ENCODE measurements around the gene RSPO4.

The RSPO4 gene

DNA sequence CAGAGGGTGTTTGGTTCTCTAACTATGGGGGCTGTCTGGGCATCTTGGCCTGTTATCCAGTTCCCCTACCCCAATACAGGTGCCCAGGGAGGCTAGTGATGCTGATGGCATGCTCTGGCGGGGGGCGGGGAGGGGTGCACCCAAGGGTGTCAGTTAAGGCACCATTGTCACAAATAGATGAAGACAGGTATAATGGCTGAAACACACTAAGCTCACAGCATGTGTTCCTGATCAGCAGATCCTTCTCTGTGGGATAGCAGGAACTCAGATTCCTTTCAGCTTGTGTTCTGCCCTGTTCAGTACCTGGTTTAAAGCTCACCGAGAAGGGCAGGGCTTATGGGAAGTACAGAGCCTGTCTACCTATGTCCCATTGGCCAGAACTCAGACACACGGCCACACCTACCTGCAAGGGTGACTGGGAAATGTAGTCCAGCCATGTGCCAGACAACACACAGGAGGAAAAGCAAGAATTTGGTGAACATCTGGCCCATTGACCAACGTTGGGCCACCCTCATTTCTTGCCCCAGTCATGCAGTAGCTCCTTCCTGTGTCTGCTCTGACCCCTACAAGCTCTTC, 3.4 kb upstream of the RSPO4 start:
- ChIA-PET POLR2A (no interaction called here), CTCF (no interaction called here)
- DNase-seq: peak; percentile 27 to 52 (median 35)
- H3K4me1 ChIP-seq (ENCODE audit: control extremely low read depth in 1 of 4, control insufficient read depth in 4 of 4, insufficient read depth in 4 of 4, low read length in 3 of 4): peaks cover 0 to 9% (median 6%) of the 10 kb centered on the region in 4 experiments
- no peaks in the 10 kb centered on the region for H3K36me3 ChIP-seq (ENCODE audit: control insufficient read depth in 4 of 4, insufficient read depth in 4 of 4, low read length in 3 of 4)
- 50% methylated on average over 5 of the region's 5 CpGs for WGBS (ENCODE audit: insufficient coverage)
- H3K27me3 ChIP-seq (replicated peaks in 2 of 5; ENCODE audit: control insufficient read depth in 4 of 5, insufficient read depth in 5 of 5, low read length in 4 of 5): peaks cover 2 to 37% (median 14%) of the 10 kb centered on the region in 5 experiments
- H3K9me3 ChIP-seq (ENCODE audit: control extremely low read depth in 1 of 5, control insufficient read depth in 4 of 5, insufficient read depth in 2 of 5, low read depth in 1 of 5, low read length in 4 of 5): no peaks in the 10 kb centered on the region
- H3K4me3 ChIP-seq (ENCODE audit: control insufficient read depth in 1 of 7, extremely low read depth in 1 of 7, insufficient read depth in 4 of 7, low read depth in 2 of 7, low read length in 6 of 7): no peak overlapping the region
- no peak overlapping the region for H3K27ac ChIP-seq (ENCODE audit: insufficient read depth in 1 of 2, low read depth in 1 of 2, low read length in 2 of 2, poor library complexity in 1 of 2, severe bottlenecking in 2 of 2)

DNA sequence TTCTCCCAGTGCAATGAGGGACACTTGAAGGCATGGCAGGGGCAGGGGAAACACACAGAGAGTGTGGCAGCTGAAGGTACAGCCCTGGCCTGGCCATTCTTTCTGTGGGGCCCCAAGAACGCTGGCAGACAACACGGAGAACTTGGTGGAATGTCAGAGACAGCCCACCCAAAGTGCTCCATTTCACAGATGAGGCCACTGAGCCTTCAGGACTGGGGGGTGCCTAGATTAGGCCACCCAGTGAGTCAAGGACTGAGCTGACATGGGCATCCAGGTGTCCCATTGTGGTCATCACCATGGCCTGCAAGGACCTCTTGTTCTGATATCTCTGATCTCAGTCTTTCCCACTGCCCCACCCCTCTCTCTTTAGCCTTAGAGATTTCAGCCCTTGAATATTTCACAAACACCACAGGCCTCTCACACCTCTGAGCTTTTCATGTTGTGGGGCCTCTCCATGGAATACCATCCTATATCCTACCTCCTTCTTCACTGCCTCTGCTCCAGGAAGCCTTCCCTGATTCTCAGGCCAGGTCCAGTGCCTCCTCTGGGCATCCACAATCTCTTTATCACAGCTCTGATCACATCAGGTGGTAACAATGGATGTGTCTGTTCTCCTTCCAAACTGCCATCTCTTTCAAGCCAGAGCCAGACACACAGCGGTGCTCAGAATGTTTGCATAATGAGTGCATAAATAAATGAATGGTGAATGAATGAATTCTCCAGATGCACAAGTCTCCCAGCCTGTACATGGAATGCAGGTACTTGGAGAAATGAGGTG, 2.0 kb upstream of the RSPO4 start:
- WGBS (ENCODE audit: insufficient coverage): 97% methylated on average over 3 of the region's 3 CpGs

DNA sequence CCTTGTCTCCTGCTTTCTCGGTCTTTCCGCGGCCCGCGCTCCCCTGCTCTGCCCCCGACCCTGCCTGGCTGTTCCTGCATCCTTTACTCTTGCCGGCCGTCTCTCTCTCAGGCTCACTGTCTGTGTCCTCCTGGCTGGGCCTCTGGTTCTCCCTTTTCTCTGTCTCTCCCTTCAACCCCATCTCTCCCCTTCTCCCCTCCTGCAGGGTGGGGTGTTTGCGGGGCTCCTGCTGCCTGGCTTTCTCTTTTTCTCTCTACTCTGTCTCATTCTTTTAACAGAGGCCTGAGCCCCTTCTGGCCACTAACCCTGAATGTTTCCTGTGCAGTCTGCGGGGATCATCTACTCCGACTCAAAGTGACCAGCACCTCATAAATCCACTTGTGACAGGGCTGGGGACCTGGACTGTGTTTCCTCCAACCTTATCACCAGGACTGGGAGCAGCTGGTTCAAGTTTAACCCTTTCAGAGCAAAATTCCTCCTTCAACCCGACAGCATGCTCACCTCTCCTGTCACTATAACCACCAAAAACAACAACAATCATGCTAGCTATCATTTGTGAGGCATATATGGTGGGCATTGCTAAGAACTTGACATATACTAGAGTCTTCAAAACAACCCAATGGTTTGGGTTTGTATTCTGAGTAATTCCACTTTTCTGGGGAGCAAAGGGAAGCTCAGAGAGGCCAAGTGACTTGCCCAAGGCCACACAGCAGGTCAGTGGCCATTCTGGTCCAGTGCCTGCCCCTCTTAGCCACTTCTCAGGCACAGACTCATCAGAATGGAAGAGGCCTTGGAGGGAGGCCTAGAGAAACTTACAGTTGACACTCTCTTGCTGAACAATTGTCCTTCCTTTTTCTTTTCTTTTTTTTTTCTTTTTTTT, 811 bp upstream of the RSPO4 start:
- H3K4me1 ChIP-seq (ENCODE audit: control extremely low read depth in 1 of 4, control insufficient read depth in 4 of 4, insufficient read depth in 4 of 4, low read length in 3 of 4): peaks cover 0 to 9% (median 6%) of the 10 kb centered on the region in 4 experiments
- CTCF ChIA-PET: no interaction called here
- POLR2A ChIA-PET: no interaction called here
- H3K27me3 ChIP-seq (replicated peaks in 2 of 5; ENCODE audit: control insufficient read depth in 4 of 5, insufficient read depth in 5 of 5, low read length in 4 of 5): peaks cover 2 to 58% (median 25%) of the 10 kb centered on the region in 5 experiments
- no peak for DNase-seq
- no peaks in the 10 kb centered on the region for H3K36me3 ChIP-seq (ENCODE audit: control insufficient read depth in 4 of 4, insufficient read depth in 4 of 4, low read length in 3 of 4)
- WGBS (ENCODE audit: insufficient coverage): 14% methylated on average over 11 of the region's 12 CpGs
- H3K27ac ChIP-seq (ENCODE audit: insufficient read depth in 1 of 2, low read depth in 1 of 2, low read length in 2 of 2, poor library complexity in 1 of 2, severe bottlenecking in 2 of 2): no peak overlapping the region
- no peaks in the 10 kb centered on the region for H3K9me3 ChIP-seq (ENCODE audit: control extremely low read depth in 1 of 5, control insufficient read depth in 4 of 5, insufficient read depth in 2 of 5, low read depth in 1 of 5, low read length in 4 of 5)
- H3K4me3 ChIP-seq (ENCODE audit: control insufficient read depth in 1 of 7, extremely low read depth in 1 of 7, insufficient read depth in 4 of 7, low read depth in 2 of 7, low read length in 6 of 7): peak overlapping the region in 4 of 7 experiments; percentile 34 to 57 (median 40)

More for the DNA sequence above, 2.0 kb upstream of the RSPO4 start:
- POLR2A ChIA-PET: interaction anchor here (0.6 kb wide), 1 partner anchor 121 kb away, joined by 4 read pairs; no protein-coding TSS in a partner anchor
- no peak overlapping the region for H3K27ac ChIP-seq (ENCODE audit: insufficient read depth in 1 of 2, low read depth in 1 of 2, low read length in 2 of 2, poor library complexity in 1 of 2, severe bottlenecking in 2 of 2)
- no peaks in the 10 kb centered on the region for H3K9me3 ChIP-seq (ENCODE audit: control extremely low read depth in 1 of 5, control insufficient read depth in 4 of 5, insufficient read depth in 2 of 5, low read depth in 1 of 5, low read length in 4 of 5)
- H3K36me3 ChIP-seq (ENCODE audit: control insufficient read depth in 4 of 4, insufficient read depth in 4 of 4, low read length in 3 of 4): no peaks in the 10 kb centered on the region
- DNase-seq: no peak
- no peak overlapping the region for H3K4me3 ChIP-seq (ENCODE audit: control insufficient read depth in 1 of 7, extremely low read depth in 1 of 7, insufficient read depth in 4 of 7, low read depth in 2 of 7, low read length in 6 of 7)
- peaks cover 2 to 50% (median 24%) of the 10 kb centered on the region in 5 experiments for H3K27me3 ChIP-seq (replicated peaks in 2 of 5; ENCODE audit: control insufficient read depth in 4 of 5, insufficient read depth in 5 of 5, low read length in 4 of 5)
- peaks cover 0 to 9% (median 6%) of the 10 kb centered on the region in 4 experiments for H3K4me1 ChIP-seq (ENCODE audit: control extremely low read depth in 1 of 4, control insufficient read depth in 4 of 4, insufficient read depth in 4 of 4, low read length in 3 of 4)
- CTCF ChIA-PET: interaction anchor here (1.1 kb wide), 1 partner anchor 47 kb away, joined by 3 read pairs; no protein-coding TSS in a partner anchor

DNA sequence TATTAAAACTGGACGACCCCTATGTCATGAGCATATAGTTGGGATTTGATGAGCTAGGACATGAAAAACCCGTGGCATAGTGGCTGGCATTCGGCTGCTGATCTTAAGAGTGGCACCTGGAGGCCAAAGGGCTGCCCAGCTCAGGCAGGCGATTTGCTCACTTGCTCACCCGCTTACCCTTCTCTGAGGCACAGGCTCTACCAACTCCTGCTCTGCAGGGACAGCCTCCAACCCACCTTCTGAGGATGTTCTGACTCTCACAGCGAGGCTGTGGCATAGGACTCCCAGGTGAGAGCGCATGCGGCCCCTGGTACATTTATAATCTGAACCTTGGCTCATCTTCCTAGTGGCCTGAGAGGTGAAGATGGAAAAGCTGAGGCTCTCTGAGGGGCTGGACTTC, 995 bp downstream of the RSPO4 start:
- Histone ChIP-seq H3K4me3 (ENCODE audit: control insufficient read depth in 1 of 7, extremely low read depth in 1 of 7, insufficient read depth in 4 of 7, low read depth in 2 of 7, low read length in 6 of 7) (no peak overlapping the region), H3K9me3 (ENCODE audit: control extremely low read depth in 1 of 5, control insufficient read depth in 4 of 5, insufficient read depth in 2 of 5, low read depth in 1 of 5, low read length in 4 of 5) (no peaks in the 10 kb centered on the region), H3K36me3 (ENCODE audit: control insufficient read depth in 4 of 4, insufficient read depth in 4 of 4, low read length in 3 of 4) (no peaks in the 10 kb centered on the region), H3K4me1 (ENCODE audit: control extremely low read depth in 1 of 4, control insufficient read depth in 4 of 4, insufficient read depth in 4 of 4, low read length in 3 of 4) (peaks cover 0 to 9% (median 6%) of the 10 kb centered on the region in 4 experiments), H3K27me3 (replicated peaks in 2 of 5; ENCODE audit: control insufficient read depth in 4 of 5, insufficient read depth in 5 of 5, low read length in 4 of 5) (peaks cover 2 to 61% (median 30%) of the 10 kb centered on the region in 5 experiments), H3K27ac (ENCODE audit: insufficient read depth in 1 of 2, low read depth in 1 of 2, low read length in 2 of 2, poor library complexity in 1 of 2, severe bottlenecking in 2 of 2) (no peak overlapping the region)
- ChIA-PET CTCF (no interaction called here), POLR2A (no interaction called here)
- no peak for DNase-seq
- 92% methylated on average over 5 of the region's 8 CpGs for WGBS (ENCODE audit: insufficient coverage)

DNA sequence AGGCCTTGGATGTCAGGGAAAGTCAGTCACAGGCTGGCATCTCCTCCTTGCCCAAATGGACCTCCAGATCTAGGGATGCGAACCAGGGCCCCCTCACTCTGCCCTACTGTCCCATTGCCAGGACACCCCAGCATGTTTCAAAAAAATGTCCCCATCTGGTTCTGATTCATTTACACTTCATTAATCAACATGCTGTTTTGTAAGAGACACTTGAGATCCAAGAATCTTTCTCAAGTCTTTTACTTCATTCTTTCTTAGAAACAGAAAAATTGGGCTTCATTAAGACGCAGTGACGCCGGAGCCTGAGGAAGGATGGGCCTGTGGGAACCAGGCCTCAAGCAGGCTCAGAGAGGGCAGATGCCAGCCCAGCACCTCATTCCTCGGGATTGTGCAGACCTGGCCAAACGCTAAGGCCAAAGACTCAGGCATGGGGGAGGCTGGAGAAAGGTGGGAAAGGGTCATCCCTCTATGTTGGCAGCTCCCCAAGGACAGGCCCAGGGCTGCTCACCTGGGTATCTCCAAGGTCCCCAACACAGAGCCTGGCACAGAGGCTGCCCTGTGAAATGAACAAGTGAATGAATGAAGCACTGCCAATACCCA, 3.8 kb downstream of the RSPO4 start:
- 93% methylated on average over 6 of the region's 6 CpGs for WGBS (ENCODE audit: insufficient coverage)
- Histone ChIP-seq H3K9me3 (ENCODE audit: control extremely low read depth in 1 of 5, control insufficient read depth in 4 of 5, insufficient read depth in 2 of 5, low read depth in 1 of 5, low read length in 4 of 5) (no peaks in the 10 kb centered on the region), H3K27ac (ENCODE audit: insufficient read depth in 1 of 2, low read depth in 1 of 2, low read length in 2 of 2, poor library complexity in 1 of 2, severe bottlenecking in 2 of 2) (no peak overlapping the region), H3K4me3 (ENCODE audit: control insufficient read depth in 1 of 7, extremely low read depth in 1 of 7, insufficient read depth in 4 of 7, low read depth in 2 of 7, low read length in 6 of 7) (no peak overlapping the region), H3K4me1 (ENCODE audit: control extremely low read depth in 1 of 4, control insufficient read depth in 4 of 4, insufficient read depth in 4 of 4, low read length in 3 of 4) (peaks cover 0 to 10% (median 7%) of the 10 kb centered on the region in 4 experiments), H3K27me3 (replicated peaks in 2 of 5; ENCODE audit: control insufficient read depth in 4 of 5, insufficient read depth in 5 of 5, low read length in 4 of 5) (peaks cover 2 to 51% (median 30%) of the 10 kb centered on the region in 5 experiments), H3K36me3 (ENCODE audit: control insufficient read depth in 4 of 4, insufficient read depth in 4 of 4, low read length in 3 of 4) (no peaks in the 10 kb centered on the region)
- ChIA-PET CTCF (interaction anchor here (1.1 kb wide), 1 partner anchor 42 kb away, joined by 4 read pairs; no protein-coding TSS in a partner anchor), POLR2A (no interaction called here)
- no peak for DNase-seq

DNA sequence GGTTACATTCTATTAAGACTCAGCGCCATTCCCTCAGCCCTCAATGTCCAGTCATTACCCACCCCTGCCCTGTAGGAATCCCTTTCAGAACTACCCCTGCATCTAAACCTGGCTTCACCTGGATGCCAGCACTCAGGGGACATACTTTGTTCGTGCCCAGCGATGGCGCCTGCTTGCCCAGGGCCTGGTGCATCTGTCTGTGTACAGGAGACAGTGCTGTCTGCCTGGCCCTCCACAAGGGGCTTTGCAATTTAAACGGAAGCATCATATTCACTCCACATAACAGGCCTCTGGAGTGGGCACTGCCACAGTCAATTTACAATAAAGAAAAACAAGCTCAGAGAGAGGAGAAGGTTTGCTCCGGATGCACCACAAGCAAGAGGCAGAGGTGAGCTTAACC, 4.6 kb downstream of the RSPO4 start:
- Histone ChIP-seq H3K36me3 (ENCODE audit: control insufficient read depth in 4 of 4, insufficient read depth in 4 of 4, low read length in 3 of 4) (no peaks in the 10 kb centered on the region), H3K27me3 (replicated peaks in 2 of 5; ENCODE audit: control insufficient read depth in 4 of 5, insufficient read depth in 5 of 5, low read length in 4 of 5) (peaks cover 0 to 42% (median 27%) of the 10 kb centered on the region in 5 experiments), H3K4me3 (ENCODE audit: control insufficient read depth in 1 of 7, extremely low read depth in 1 of 7, insufficient read depth in 4 of 7, low read depth in 2 of 7, low read length in 6 of 7) (no peak overlapping the region), H3K27ac (ENCODE audit: insufficient read depth in 1 of 2, low read depth in 1 of 2, low read length in 2 of 2, poor library complexity in 1 of 2, severe bottlenecking in 2 of 2) (no peak overlapping the region), H3K4me1 (ENCODE audit: control extremely low read depth in 1 of 4, control insufficient read depth in 4 of 4, insufficient read depth in 4 of 4, low read length in 3 of 4) (peaks cover 0 to 8% (median 5%) of the 10 kb centered on the region in 4 experiments), H3K9me3 (ENCODE audit: control extremely low read depth in 1 of 5, control insufficient read depth in 4 of 5, insufficient read depth in 2 of 5, low read depth in 1 of 5, low read length in 4 of 5) (no peaks in the 10 kb centered on the region)
- ChIA-PET CTCF (no interaction called here), POLR2A (no interaction called here)
- WGBS (ENCODE audit: insufficient coverage): 100% methylated on average over 1 of the region's 6 CpGs
- no peak for DNase-seq

All from common myeloid progenitor, CD34-positive (primary cell).